DLD1 (cell line): Measurements from ENCODE around the gene RAPH1.

Experiments used
- in situ Hi-C: cut with HindIII; loops from 2 replicates; pipeline ENCODE4 v1.10.0; 2017; ENCODE audit warnings: low sequenced_read_pairs

The RAPH1 gene

GRCh38 chr2:203366639-203367466 lies 168.2 kb downstream of the RAPH1 start:
- in situ Hi-C loops = no loop called here

DNA sequence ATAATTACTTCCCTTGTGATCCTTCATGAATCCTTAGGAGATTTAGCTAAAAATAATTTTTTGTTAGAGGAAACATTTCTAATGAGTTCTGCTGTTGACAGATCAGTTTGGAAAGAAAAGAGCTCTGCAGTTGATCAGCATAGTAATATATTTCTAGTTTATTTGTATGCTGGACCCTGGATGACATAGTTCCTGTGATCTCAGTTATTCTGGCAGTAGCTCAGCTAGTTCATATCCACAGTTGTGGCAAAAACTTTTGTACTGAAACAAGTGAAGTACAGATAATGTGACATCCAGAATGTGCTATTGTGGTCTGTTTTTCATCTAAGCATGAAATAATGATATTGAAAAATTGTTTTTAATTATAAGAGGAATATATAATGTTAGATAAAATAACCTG lies 173.2 kb downstream of the RAPH1 start:
- in situ Hi-C loops = no loop called here

DNA sequence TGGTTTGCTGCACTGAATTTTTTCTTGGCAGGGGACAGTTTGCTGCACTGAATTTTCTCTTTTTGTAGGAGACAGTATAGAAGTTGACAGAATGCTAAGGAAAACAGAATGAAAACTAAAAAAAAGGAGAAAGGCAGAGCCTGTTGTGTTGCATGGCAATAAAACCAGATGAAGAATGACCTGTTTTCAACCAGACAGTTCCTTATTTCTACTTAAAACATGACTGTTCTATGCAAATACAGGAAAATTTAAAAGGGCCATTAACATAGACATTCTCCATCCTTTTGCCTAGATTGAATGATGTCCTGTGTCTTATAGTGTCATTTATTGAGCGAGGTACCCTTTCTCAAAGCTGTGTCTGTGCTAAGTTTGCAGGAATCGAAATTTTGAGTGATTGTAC lies 173.6 kb downstream of the RAPH1 start:
- in situ Hi-C loops = no loop called here

GRCh38 chr2:203360833-203361430 lies 174.2 kb downstream of the RAPH1 start:
- in situ Hi-C loops = no loop called here

DNA sequence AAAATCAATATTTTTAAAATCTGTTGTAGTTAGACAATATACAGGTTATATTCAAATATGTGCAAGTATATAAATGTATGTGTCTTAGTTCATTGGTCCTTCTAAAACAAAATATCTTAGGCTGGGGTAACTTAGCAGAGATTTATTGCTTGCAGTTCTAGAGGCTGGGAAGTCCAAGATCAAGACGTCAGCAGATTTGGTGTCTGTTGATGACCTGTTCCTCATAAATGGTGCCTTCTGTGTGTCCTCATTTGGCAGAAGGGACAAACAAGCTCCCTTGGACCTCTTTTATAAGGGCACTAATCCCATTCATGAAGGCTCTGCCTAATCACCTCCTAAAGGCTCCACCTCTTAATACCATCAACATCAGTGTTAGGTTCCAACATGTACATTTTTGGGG lies 175.7 kb downstream of the RAPH1 start:
- in situ Hi-C loops = no loop called here

- in situ Hi-C loops = no loop called here
Measured at GRCh38 chr2:203354966-203355365, 180.1 kb downstream of the RAPH1 start.

DNA sequence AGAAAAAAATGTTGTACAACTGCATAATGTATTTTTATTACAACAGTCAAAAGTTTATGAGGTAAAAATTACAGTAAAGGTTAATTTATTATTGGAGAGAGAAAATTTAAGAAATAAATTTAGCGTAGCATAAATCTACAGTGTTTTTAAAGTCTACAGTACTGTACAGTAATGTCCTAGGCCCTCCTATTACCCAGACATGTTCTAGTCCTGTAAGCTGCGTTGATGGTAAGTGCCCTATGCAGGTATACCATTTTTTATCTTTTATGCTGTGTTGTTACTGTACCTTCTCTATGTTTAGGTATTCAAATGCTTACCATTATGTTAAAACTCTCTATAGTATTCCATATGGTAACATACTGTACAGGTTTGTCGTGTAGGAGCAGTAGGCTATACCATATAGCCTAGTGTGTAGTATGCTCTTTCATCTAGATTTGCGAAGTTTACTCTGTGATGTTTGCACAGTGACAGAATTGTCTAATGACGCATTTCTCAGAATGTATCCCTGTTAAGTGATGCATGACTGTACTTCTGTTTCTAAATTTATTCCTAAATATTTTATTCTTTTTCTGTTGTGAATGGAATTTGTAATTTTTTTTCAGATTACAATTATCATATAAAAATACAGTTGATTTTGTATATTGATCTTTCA lies 182.4 kb downstream of the RAPH1 start:
- in situ Hi-C loops = no loop called here

DNA sequence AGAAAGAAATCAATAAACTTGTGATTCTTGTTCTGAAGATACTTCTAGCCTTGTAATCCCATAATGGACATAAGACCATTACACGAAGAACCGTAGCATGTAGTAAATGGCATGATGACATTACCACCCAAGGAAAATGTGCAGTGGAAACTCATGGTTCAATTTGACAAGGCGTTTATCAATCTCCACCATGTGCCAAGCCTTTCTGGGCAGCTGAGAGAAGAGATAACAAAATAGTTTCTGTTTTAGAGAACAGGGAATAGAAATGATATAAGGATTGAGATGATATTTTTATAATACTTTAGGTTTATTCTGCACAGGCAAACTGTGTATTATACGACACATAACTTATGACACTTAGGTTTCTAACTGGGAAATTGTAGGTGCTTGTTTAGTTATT lies 187.7 kb downstream of the RAPH1 start:
- in situ Hi-C loops = no loop called here

DNA sequence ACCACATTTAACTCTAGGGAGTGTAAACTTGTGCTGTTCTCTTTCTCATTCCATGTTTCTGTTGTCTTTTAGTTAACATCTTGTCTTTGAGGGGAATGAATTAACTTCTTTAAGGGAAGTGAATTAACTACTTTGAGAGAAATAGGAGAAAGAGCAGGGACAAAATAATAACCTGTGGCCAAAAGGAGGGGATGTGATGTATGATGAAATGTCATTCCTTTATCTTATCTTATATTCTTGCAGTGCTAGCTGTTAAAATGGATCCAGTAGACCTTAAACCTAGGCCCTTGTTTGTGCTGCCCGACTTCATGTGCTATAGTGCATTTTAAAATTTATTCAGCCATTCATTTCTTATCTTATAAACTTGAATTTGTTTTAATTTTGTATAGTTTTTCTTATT lies 188.5 kb downstream of the RAPH1 start:
- in situ Hi-C loops = no loop called here

GRCh38 chr2:203344667-203345066 lies 190.4 kb downstream of the RAPH1 start:
- in situ Hi-C loops = no loop called here
